Upper lobe of left lung (tissue), 4 donors: Measurements from ENCODE around the gene RNFT2.

Source experiments
- POLR2A ChIP-seq, 4 donors: fragments of 450-650 bp; IDR thresholded peaks; one replicate each; pipeline ENCODE4 v1.5.1; 2016 to 2017; ENCODE audit warnings: antibody characterized with exemption in 4 of 4, mild to moderate bottlenecking in 2 of 4
- POLR2AphosphoS5 ChIP-seq, 2 donors: sonication (generic); formaldehyde crosslinking; IDR thresholded peaks; one replicate each; pipeline ENCODE4 v1.5.1; 2017; ENCODE audit warnings: antibody characterized with exemption in 2 of 2
- TF ChIP-seq, protein P1 (sequence below), 6 experiments: fragments of 450-650 bp in 4 of 6; fragments of 200-600 bp in 2 of 6; sonication (generic) in 2 of 6; IDR thresholded peaks; one replicate each; pipeline ENCODE4 v1.5.1; 2016 to 2019; ENCODE audit warnings: antibody characterized with exemption in 6 of 6

DNA sequence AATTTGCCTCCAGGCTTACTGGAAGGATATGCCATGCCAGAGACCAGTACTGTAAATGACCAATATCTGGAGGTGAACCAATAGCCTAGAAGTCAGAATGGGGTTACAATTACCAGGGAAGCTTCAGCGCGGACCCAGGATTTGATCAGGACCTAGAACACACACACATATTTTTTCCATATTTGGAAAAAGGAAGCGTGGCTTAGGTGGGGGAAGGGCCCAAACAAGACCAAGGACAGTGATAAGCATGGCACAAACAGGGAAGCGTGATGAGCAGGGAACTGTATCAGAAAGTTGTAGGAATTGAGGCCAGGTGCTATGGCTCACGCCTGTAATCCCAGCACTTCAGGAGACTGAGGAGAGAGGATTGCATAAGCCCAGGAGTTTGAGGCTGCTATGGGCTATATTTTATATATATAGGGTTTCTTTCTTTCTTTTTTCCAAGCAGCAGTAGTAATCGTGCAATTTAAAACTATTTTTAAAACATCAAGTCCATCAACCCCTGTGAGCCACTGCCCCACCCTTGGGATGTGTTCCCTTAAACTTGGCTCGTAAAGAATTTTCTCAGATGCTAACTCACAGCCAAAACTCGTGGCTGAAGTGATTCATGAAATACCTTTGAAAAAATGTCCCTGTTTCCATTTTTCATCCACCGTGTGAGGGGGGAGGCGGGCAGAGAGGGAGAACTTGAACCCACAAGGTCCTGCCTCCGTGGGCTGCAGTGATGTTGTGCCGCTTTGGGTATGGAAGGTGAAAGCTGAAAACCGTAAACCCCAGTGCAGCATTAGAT lies 126.5 kb downstream of the RNFT2 start:
- TF ChIP-seq, protein P1, sequence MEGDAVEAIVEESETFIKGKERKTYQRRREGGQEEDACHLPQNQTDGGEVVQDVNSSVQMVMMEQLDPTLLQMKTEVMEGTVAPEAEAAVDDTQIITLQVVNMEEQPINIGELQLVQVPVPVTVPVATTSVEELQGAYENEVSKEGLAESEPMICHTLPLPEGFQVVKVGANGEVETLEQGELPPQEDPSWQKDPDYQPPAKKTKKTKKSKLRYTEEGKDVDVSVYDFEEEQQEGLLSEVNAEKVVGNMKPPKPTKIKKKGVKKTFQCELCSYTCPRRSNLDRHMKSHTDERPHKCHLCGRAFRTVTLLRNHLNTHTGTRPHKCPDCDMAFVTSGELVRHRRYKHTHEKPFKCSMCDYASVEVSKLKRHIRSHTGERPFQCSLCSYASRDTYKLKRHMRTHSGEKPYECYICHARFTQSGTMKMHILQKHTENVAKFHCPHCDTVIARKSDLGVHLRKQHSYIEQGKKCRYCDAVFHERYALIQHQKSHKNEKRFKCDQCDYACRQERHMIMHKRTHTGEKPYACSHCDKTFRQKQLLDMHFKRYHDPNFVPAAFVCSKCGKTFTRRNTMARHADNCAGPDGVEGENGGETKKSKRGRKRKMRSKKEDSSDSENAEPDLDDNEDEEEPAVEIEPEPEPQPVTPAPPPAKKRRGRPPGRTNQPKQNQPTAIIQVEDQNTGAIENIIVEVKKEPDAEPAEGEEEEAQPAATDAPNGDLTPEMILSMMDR (IDR thresholded peaks at IDR 0.05) = no peak
- TF ChIP-seq POLR2A (IDR thresholded peaks at IDR 0.05) (no peak), POLR2AphosphoS5 (IDR thresholded peaks at IDR 0.05) (no peak)
